Measurements from ENCODE around the gene ACAP1. TPM values are rescaled to one million over a fixed set of nuclear protein-coding genes. Genes with fewer than 3 reads are reported as not detected.
"Not testable (repeated sequence)": the region's sequence is repeated elsewhere in the genome, so short reads cannot be mapped to it uniquely, and the experiment has no call there.

ACAP1 gene
- polyA plus RNA-seq, 3 donors from 2014 or later = 137 to 227 (median 214) TPM

DNA sequence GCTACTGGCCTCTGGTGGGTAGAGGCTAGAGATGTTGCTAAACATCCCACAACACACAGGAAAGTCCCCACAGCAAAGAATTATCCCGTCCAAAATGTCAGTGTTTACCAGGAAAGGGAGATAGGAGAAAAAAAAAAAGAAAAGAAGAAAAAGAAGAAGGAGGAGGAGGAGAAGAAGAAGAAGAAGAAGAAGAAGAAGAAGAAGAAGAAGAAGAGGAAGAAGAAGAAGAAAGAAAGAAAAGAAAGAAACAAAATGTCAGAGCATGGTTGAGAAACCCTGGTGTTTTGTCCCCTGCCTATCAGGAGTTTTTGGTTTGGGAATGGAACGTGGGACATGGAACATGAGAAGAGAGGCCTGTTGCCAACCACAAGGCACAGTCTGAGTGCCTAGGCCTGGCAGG lies 21.1 kb downstream of the ACAP1 start:
- peaks cover 23 to 29% of the 10 kb centered on the region in 2 donors for H3K4me1 Mint-ChIP-seq
- H3K4me3 Mint-ChIP-seq = no peak overlapping the region
- no peak overlapping the region for H3K27ac Mint-ChIP-seq
- H3K36me3 Mint-ChIP-seq = no peaks in the 10 kb centered on the region
- H3K27me3 Mint-ChIP-seq (ENCODE audit: low read depth in 3 of 3) = peaks cover 2 to 4% (median 3%) of the 10 kb centered on the region in 3 donors
- H3K9me3 Mint-ChIP-seq = no peaks in the 10 kb centered on the region
- DNase-seq = no peak

GRCh38 chr17:7361906-7362305 lies 25.6 kb downstream of the ACAP1 start:
- Mint-ChIP-seq H3K9me3 (no peaks in the 10 kb centered on the region), H3K4me1 (no peaks in the 10 kb centered on the region), H3K27ac (peak overlapping the region in 1 of 6 donors; percentile 26), H3K36me3 (no peaks in the 10 kb centered on the region), H3K4me3 (no peak overlapping the region), H3K27me3 (ENCODE audit: low read depth in 3 of 3) (peaks cover 0 to 2% (median 2%) of the 10 kb centered on the region in 3 donors)
- no peak for DNase-seq

GRCh38 chr17:7363311-7363710 lies 27.0 kb downstream of the ACAP1 start:
- no peak overlapping the region for H3K27ac Mint-ChIP-seq
- no peak for DNase-seq
- no peaks in the 10 kb centered on the region for H3K36me3 Mint-ChIP-seq
- H3K9me3 Mint-ChIP-seq = no peaks in the 10 kb centered on the region
- peaks cover 0 to 4% (median 0%) of the 10 kb centered on the region in 3 donors for H3K27me3 Mint-ChIP-seq (ENCODE audit: low read depth in 3 of 3)
- H3K4me1 Mint-ChIP-seq = no peaks in the 10 kb centered on the region
- no peak overlapping the region for H3K4me3 Mint-ChIP-seq

GRCh38 chr17:7365963-7366362 lies 29.6 kb downstream of the ACAP1 start:
- not testable (repeated sequence) for H3K4me1 Mint-ChIP-seq; H3K9me3 Mint-ChIP-seq; H3K36me3 Mint-ChIP-seq; H3K4me3 Mint-ChIP-seq; H3K27ac Mint-ChIP-seq; H3K27me3 Mint-ChIP-seq (ENCODE audit: low read depth in 3 of 3); DNase-seq

DNA sequence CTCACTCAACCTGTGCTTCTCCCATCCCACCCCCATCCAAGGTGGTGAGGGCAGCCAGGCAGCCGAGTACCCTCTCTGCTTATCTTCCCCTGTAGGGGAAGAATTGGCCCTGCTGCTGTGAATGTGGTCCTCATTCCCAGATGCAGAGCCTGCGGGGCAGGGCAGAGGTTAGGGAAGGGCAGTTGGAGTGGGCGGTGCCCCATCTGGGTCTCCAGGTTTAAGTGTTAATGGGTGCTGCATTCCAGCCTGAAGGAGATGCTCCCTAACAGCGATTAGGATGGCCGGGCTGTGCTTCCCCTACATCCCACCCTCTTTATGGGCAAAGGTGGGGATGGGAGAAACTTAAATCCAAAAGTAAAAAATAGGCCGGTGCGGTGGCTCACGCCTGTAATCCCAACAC lies 30.8 kb downstream of the ACAP1 start:
- H3K9me3 Mint-ChIP-seq = no peaks in the 10 kb centered on the region
- H3K4me1 Mint-ChIP-seq = no peaks in the 10 kb centered on the region
- H3K27ac Mint-ChIP-seq = no peak overlapping the region
- H3K27me3 Mint-ChIP-seq (ENCODE audit: low read depth in 3 of 3) = peaks cover 0 to 4% (median 3%) of the 10 kb centered on the region in 3 donors
- no peak for DNase-seq
- no peaks in the 10 kb centered on the region for H3K36me3 Mint-ChIP-seq
- no peak overlapping the region for H3K4me3 Mint-ChIP-seq

- Mint-ChIP-seq H3K36me3 (no peaks in the 10 kb centered on the region), H3K27me3 (ENCODE audit: low read depth in 3 of 3) (peaks cover 0 to 4% (median 3%) of the 10 kb centered on the region in 3 donors), H3K4me3 (no peak overlapping the region), H3K4me1 (no peaks in the 10 kb centered on the region), H3K9me3 (no peaks in the 10 kb centered on the region), H3K27ac (peak overlapping the region in 1 of 6 donors; percentile 40)
- DNase-seq = no peak
These were observed 31.7 kb downstream of the ACAP1 start for GRCh38 chr17:7367918-7368598.

GRCh38 chr17:7368599-7368994 lies 32.3 kb downstream of the ACAP1 start:
- not testable (repeated sequence) for H3K4me1 Mint-ChIP-seq; H3K27me3 Mint-ChIP-seq (ENCODE audit: low read depth in 3 of 3); H3K27ac Mint-ChIP-seq; H3K36me3 Mint-ChIP-seq; DNase-seq; H3K9me3 Mint-ChIP-seq; H3K4me3 Mint-ChIP-seq

DNA sequence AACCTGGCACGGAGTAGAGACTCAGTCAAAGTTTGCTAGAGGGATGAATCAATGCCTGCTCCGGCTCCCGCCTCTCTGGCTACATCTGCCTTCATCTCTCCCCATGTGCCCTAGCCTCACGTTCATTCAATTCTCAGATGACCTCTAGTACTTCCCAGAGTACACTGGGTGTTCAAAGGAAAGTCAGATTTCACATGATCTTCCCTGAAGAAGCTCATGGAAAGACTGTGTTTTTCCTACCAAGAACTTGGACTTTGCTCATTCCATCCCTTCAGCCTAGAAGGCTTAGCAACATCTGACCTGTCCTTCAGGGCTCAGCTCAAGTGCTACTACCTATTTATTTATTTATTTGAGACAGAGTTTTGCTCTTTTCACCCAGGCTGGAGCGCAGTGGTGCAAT lies 33.5 kb downstream of the ACAP1 start:
- peaks cover 4 to 6% (median 5%) of the 10 kb centered on the region in 3 donors for H3K27me3 Mint-ChIP-seq (ENCODE audit: low read depth in 3 of 3)
- H3K4me3 Mint-ChIP-seq = no peak overlapping the region
- no peak overlapping the region for H3K27ac Mint-ChIP-seq
- H3K9me3 Mint-ChIP-seq = no peaks in the 10 kb centered on the region
- H3K36me3 Mint-ChIP-seq = no peaks in the 10 kb centered on the region
- DNase-seq = no peak
- H3K4me1 Mint-ChIP-seq = no peaks in the 10 kb centered on the region

DNA sequence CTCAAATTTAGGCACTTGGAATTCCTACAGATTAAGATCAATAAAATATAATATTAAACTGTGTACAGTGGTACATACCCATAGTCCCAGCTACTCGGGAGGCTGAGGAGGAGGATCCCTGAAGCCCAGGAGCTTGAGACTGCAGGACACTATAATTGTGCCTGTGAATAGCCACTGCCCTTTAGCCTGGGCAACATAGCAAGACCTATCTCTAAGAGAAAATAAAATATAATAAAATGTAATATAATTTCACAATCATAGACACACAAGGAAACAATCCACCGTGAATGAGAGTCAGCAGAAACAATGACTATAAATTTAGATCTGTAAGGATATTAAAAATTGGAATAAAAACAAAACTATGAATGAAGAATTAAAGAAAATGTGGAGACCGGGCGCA lies 34.5 kb downstream of the ACAP1 start:
- Mint-ChIP-seq H3K27me3 (ENCODE audit: low read depth in 3 of 3) (peaks cover 2 to 6% (median 5%) of the 10 kb centered on the region in 3 donors), H3K27ac (no peak overlapping the region), H3K36me3 (no peaks in the 10 kb centered on the region), H3K4me1 (no peaks in the 10 kb centered on the region), H3K9me3 (no peaks in the 10 kb centered on the region), H3K4me3 (no peak overlapping the region)
- DNase-seq = no peak

- Mint-ChIP-seq H3K4me1 (no peaks in the 10 kb centered on the region), H3K36me3 (no peaks in the 10 kb centered on the region), H3K27ac (no peak overlapping the region), H3K4me3 (no peak overlapping the region), H3K9me3 (peaks cover 0 to 1% (median 0%) of the 10 kb centered on the region in 6 donors), H3K27me3 (ENCODE audit: low read depth in 3 of 3) (peaks cover 2 to 11% (median 8%) of the 10 kb centered on the region in 3 donors)
- no peak for DNase-seq
These were observed 38.0 kb downstream of the ACAP1 start for GRCh38 chr17:7374353-7374752.

GRCh38 chr17:7379134-7379533 lies 42.8 kb downstream of the ACAP1 start:
- Mint-ChIP-seq H3K36me3 (no peaks in the 10 kb centered on the region), H3K27me3 (ENCODE audit: low read depth in 3 of 3) (peaks cover 14 to 21% (median 15%) of the 10 kb centered on the region in 3 donors), H3K4me1 (peaks cover 0 to 9% of the 10 kb centered on the region in 2 donors), H3K4me3 (no peak overlapping the region), H3K9me3 (peaks cover 0 to 1% (median 0%) of the 10 kb centered on the region in 6 donors), H3K27ac (no peak overlapping the region)
- DNase-seq = no peak

- peaks cover 0 to 10% of the 10 kb centered on the region in 2 donors for H3K4me1 Mint-ChIP-seq
- H3K9me3 Mint-ChIP-seq = peaks cover 0 to 1% (median 0%) of the 10 kb centered on the region in 6 donors
- no peak overlapping the region for H3K4me3 Mint-ChIP-seq
- DNase-seq = no peak
- no peak overlapping the region for H3K27ac Mint-ChIP-seq
- H3K36me3 Mint-ChIP-seq = no peaks in the 10 kb centered on the region
- H3K27me3 Mint-ChIP-seq (ENCODE audit: low read depth in 3 of 3) = peaks cover 13 to 17% (median 14%) of the 10 kb centered on the region in 3 donors
These were observed 44.0 kb downstream of the ACAP1 start for GRCh38 chr17:7380321-7380720.

DNA sequence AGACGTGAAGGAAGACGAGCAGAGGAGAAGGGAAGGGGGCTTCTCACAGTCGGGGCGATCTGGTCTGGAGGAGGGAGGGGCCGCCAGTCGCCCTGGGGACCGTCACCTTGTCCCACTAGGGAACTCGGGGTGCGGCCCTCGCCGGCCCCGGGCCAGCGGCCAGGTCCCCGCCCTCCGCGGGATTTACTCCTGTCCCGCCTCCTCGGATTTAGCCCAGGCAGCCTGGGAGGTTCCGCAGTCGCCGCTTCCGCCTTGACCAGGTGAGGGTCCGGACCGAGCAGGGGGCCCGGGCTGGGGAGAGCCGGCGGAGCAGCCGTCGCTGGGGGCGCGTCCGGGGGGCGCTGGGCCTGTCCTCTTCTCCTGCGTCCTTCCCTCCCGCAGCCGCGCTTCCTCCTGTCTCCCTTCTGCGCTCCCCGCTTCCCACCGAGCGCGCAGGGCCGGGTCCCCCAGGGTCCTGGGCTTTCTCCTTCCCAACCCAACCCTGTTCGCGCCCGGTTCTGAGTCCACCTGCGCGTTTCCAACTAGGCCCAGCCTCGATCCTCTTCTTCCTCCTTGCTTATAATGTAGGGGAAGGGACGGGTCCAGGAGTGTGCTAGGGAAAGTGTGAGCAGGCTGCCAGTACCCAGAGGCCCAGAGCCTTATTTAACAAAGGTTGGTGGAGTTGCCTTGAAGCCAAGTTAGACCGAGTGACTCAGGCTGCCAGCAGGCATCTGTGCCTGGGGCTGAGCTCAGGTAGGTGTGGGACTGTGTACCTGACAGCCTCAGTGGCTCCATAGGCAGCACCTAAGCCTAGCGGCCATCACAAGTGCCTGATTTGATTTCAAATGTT lies 44.7 kb downstream of the ACAP1 start, which contains the start of gene TNK1:
TSS of gene TNK1 (plus strand) at position 235 of the 829 bp plus-strand sequence. CDS start 1,838 bp downstream, outside the sequence.
- Mint-ChIP-seq H3K4me1 (peaks cover 0 to 10% of the 10 kb centered on the region in 2 donors), H3K27ac (no peak within 1 kb of the TSS), H3K4me3 (peak within 1 kb of the TSS in 1 of 5 donors; percentile 18), H3K9me3 (peaks cover 0 to 1% (median 0%) of the 10 kb centered on the region in 6 donors), H3K36me3 (no peaks in the 10 kb centered on the region), H3K27me3 (ENCODE audit: low read depth in 3 of 3) (peaks cover 13 to 17% (median 14%) of the 10 kb centered on the region in 3 donors)
- no peak for DNase-seq

DNA sequence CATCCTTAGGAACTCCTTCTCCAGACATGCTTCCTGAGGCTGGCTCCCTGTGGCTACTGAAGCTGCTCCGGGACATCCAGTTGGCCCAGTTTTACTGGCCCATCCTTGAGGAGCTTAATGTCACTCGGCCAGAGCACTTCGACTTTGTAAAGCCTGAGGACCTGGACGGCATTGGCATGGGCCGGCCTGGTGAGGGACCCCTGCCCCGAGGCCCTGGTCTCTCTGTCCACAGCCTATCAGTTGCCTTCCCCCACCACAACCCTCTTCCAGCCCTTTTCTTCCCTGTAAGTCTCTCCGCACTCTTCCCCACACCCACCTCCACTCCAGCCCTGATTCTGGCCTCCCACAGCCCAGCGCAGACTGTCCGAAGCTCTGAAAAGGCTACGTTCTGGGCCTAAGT lies 46.6 kb downstream of the ACAP1 start:
- H3K4me3 Mint-ChIP-seq = peak overlapping the region in 2 of 5 donors; percentile 48 to 56
- H3K4me1 Mint-ChIP-seq = peaks cover 0 to 10% of the 10 kb centered on the region in 2 donors
- H3K36me3 Mint-ChIP-seq = no peaks in the 10 kb centered on the region
- DNase-seq = no peak
- no peak overlapping the region for H3K27ac Mint-ChIP-seq
- peaks cover 0 to 1% (median 0%) of the 10 kb centered on the region in 6 donors for H3K9me3 Mint-ChIP-seq
- peaks cover 13 to 14% (median 13%) of the 10 kb centered on the region in 3 donors for H3K27me3 Mint-ChIP-seq (ENCODE audit: low read depth in 3 of 3)
